Astrocyte of the cerebellum (primary cell): ENCODE results near the gene ACSF3.

Source experiments
- DNase-seq: peaks from one replicate; pipeline ENCODE4 v3.0.0-alpha.2; 2011; ENCODE audit warnings: low read depth
- H3K4me3 ChIP-seq: 2 replicates; pipeline ENCODE4 v1.5.1; 2011; ENCODE audit warnings: mild to moderate bottlenecking, low read depth, low read length, moderate library complexity
- in situ Hi-C: cut with HindIII; loops from 2 replicates; pipeline ENCODE4 v1.10.0; 2017; ENCODE audit warnings: low sequenced_read_pairs
- TF ChIP-seq, protein P1 (sequence below): IDR thresholded peaks from 2 replicates; pipeline ENCODE4 v1.5.1; 2012; ENCODE audit warnings: low read length, low read depth, moderate library complexity, mild to moderate bottlenecking; ENCODE audit errors: missing control alignments

ACSF3 gene

DNA sequence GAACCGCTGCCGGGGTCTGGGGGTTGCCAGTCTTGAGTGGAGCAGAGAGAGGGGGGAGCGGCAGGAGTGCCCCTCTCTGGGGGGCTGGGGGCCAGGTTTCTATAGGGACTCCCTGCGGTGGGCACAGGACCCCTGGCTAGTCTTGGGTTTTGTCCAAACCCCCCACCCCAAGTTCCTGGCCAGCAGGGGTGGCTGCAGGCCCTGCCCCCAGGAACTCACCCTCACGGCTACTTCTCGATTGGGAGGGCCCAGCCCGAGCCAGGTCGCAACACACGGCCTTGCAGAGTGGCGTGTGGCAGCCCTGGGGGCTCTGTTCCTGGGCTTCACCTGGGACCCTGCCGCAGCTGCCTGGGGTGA, 78.5 kb downstream of the ACSF3 start:
- TF ChIP-seq, protein P1, sequence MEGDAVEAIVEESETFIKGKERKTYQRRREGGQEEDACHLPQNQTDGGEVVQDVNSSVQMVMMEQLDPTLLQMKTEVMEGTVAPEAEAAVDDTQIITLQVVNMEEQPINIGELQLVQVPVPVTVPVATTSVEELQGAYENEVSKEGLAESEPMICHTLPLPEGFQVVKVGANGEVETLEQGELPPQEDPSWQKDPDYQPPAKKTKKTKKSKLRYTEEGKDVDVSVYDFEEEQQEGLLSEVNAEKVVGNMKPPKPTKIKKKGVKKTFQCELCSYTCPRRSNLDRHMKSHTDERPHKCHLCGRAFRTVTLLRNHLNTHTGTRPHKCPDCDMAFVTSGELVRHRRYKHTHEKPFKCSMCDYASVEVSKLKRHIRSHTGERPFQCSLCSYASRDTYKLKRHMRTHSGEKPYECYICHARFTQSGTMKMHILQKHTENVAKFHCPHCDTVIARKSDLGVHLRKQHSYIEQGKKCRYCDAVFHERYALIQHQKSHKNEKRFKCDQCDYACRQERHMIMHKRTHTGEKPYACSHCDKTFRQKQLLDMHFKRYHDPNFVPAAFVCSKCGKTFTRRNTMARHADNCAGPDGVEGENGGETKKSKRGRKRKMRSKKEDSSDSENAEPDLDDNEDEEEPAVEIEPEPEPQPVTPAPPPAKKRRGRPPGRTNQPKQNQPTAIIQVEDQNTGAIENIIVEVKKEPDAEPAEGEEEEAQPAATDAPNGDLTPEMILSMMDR, result no peak
- in situ Hi-C loops, result no loop called here
- H3K4me3 ChIP-seq, result peak overlapping the region; percentile 21
- no peak for DNase-seq

DNA sequence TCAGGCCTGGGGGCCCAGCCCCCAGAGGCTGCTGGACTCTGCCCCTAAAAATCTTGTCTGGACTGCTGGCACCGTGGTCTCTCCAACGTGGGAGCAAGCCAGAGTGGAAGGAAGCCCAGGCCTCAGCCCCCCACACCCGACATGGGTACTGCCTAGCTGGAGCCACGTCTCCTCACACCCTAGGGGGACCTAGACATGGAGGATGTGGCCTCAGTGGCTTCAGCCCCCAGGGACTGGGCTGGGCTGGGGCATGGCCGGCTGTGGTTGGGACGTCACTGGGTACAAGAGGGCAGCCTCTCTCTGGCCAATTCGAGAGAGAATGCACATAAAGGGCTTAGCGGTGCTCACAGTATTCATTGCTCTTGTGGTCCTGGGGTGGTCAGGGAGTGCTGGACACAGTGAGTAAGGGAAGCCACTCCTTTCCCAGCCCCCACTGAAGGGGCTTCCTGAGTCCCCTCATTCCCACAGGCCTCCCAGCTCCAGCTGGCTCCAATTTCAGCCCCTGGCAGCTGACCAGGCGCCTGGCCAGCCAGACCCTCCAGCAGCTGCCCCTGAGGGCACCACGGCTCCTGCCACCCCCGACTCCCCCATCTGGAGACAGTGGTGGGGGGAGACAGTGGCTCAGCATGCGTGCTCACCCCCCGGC, 79.0 kb downstream of the ACSF3 start:
- in situ Hi-C loops, result no loop called here
- no peak for DNase-seq
- no peak overlapping the region for H3K4me3 ChIP-seq
- TF ChIP-seq, protein P1, result no peak

DNA sequence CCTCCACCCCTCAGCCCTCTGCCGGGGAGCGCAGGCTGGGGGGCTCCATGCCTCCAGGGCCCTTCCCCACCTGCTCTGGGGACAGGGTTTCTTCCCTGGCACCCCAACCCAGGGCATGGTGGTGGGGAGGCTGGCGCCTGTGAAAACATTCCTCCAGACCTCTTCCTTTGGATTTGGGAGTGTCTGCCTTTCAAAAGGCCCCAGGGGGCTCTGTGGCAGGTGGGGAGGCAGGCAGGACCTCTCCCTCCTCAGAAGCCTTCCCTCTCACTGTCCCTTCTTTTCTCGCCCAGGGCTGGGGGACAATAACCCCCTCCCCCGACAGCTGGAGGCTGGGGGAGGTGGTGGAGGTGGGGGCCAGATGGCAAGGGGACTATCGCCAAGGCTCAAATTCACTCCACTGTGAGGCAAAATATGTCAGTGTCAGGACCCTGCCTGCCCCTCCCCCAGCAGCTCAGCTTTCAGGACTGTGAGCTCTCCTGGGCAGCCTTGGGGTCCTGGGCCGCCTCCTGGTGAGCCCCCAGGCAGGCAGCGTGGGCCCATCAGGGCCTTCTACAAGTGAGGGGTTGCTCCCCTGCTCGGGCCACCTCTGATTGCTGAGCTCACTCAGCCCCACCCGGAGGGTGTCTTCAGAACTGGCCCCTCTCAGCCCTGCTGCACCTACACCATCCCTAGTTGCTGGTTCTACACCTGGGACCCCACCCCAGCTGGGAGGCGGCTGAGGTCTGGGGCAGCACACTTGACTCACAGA, 79.7 kb downstream of the ACSF3 start:
- TF ChIP-seq, protein P1, result no peak
- in situ Hi-C loops, result no loop called here
- DNase-seq, result no peak
- H3K4me3 ChIP-seq, result no peak overlapping the region

DNA sequence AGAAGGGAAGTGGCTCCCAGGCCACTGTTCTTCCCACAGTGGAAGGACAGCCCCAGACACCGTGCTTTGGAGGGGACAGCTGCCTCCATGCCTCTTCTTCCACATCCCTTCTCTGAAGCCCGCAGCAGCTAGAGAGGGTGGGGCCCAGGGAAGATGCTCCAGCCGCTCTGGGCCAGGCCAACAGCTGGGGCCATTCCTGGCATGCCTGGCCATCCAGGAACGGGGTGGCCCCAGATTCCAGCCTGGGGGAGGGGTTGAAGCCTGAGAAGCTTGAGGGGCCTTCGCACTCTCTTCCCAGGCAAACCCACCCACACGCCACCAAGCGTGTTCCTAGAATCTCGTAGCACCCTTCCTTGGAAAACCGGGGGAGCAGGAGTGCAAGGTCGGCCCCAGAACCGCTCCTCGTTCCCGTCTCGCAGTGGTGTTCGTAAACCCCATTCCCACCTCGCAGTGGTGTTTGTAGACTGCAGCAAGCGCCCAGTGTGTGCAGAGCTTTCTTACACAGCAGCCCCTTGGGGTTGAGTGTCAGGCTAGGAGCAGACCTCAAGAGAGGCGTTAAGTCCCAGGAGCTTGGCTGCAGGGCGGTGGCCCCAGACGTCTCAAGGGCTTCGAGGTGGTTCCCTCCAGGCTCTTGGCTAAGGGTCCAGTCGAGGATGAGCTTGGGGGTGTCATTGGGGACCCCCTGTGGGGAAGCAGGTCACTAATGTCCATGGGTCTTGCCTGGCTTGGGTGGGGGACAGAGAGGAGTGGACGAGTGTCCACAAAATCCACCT, 80.6 kb downstream of the ACSF3 start:
- H3K4me3 ChIP-seq, result no peak overlapping the region
- TF ChIP-seq, protein P1, result no peak
- no peak for DNase-seq
- in situ Hi-C loops, result no loop called here

DNA sequence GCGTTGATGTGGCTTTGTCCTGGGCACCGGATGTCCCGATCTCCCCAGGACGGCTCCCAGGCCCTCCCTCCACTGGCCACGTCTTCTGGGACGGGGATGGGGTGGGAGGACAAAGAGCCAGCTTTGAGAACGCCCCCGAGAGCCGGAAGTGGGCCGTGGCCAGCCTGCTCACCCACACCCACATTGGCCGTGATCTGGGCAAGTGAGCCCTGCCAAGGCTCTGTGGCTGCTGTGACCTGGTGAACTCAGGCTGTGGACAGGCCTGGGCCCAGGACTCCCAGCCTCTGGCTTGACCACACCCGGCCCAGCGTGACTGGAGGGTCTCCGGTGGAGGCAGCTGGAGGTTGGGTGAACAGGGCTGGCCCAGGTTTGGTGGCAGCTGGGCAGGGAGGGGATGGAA, 81.2 kb downstream of the ACSF3 start:
- in situ Hi-C loops, result no loop called here
- no peak overlapping the region for H3K4me3 ChIP-seq
- DNase-seq, result no peak
- TF ChIP-seq, protein P1, result no peak

DNA sequence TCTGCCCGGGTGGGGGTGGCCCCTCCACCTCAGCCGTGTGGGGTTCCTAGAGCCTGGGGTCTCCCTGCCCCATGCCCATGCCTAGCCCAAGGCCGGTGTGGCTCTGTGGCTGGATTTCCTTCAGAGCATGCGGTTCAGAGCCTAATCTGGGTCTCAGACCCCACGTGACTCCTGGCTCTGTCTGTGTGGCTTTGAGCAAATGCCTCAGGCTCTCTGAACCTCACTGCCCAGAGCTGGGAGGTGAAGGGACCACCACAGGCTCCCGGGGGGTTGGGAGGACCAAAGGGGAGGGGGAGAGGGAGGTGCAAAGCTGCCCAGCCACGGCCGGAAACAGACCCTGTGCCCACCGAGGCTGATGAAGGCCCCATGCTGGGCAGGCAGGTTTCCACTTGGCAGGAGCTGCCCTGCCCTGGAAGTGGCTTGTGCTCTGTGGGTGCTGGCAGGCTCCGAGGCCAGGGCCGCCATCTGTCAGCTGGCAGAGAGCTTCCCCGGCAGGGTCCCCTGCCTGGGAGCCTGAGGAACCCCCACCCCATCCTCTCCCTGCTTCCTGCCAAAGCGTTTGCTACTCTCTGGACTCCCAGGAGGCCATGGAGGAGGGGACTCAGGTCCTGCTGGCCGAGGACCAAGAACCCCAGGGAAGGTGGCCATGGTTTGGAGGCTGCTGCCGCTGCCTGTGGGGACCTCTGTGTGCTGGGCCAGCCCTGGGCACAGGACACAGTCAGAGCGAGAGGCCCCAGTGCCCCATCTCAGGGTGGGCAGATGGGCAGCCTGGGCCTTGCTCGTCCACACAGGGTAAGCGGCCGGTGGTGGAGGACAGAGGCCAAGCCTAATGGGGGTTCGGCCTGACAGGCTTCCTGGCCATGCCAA, 81.9 kb downstream of the ACSF3 start:
- DNase-seq, result no peak
- in situ Hi-C loops, result no loop called here
- H3K4me3 ChIP-seq, result no peak overlapping the region
- TF ChIP-seq, protein P1, result no peak
